ENCODE data around the gene RASGRF1. TPM values are rescaled to one million over a fixed set of nuclear protein-coding genes. Genes with fewer than 3 reads are reported as not detected.

RASGRF1 gene
- total RNA-seq, 2 experiments from 2014 or later, result 0.02 TPM; not detected in 1

DNA sequence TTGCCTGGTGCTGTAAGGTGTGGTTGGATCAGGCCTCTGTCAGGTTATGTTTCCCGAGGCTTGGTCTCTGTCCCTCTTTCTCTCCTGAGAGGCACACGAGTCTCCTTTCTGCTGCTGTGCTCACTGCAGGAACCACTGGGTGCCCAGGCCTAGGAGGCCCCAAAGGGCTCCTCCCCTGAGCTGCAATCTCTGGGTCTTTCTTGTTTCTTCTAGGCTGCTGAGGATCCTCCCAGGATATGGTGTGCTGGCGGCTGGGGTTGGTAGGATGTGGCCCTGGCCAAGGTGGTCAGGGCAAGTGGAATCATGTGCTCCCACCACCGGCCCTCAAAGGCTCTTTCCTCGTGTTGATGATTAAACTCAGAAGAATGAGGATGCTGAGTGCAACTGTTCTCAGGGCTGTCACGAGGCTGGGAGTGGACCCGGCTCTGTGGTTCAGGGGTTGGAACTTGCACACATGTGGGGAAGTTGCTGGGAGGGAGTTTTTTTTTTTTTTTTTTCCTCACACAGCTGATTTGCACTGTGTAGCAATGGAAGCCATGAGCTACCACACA is 102.1 kb downstream of the RASGRF1 start:
- Mint-ChIP-seq H3K27me3 (peaks cover 30% of the 10 kb centered on the region), H3K4me3 (no peak overlapping the region), H3K36me3 (no peaks in the 10 kb centered on the region), H3K4me1 (peaks cover 16% of the 10 kb centered on the region), H3K27ac (no peak overlapping the region), H3K9me3 (ENCODE audit: low read depth) (no peaks in the 10 kb centered on the region)
- DNase-seq, result peak; percentile 72
- peak; percentile 75 for ATAC-seq
- CTCF ChIA-PET, result interaction anchor here (0.9 to 1.6 kb wide), 4 partner anchors 9 to 18 kb away, joined by 3 to 8 read pairs (median 4); no protein-coding TSS in a partner anchor

DNA sequence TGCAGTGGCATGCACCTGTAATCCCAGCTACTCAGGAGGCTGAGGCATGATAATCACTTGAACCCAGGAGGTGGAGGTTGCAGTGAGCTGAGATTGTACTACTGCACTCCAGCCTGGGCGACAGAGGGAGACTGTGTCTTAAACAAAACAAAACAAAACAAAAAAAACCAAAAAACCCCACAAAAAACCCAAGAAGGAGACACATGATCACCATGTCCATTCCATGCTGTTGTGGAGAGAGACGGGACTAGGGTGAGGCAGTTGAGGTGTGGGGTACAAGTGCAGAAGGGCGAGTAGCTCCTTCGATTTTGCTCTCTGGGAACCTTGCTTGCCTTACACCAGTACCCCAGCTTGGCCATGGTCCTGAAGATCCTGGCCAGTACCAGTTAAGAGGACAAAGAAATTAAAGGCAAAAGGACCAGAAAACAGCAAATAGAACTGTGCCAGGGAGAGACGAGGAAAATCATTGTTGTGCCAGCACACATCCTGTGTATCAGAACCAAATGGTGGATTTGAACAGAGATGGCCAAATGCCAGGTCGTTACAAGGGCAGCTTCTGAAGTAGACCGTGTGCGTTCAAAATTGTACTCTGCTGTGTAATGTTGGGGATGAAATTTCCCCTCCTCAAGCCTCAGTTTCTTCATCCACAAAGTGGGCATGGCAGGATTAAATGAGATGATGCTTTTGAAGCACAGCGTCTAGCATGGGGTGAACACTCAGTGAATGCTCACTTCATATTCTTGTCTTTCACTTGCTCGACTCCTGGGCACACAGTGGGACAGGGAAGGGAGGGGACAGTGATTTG is 102.8 kb downstream of the RASGRF1 start:
- H3K27me3 Mint-ChIP-seq, result peaks cover 30% of the 10 kb centered on the region

DNA sequence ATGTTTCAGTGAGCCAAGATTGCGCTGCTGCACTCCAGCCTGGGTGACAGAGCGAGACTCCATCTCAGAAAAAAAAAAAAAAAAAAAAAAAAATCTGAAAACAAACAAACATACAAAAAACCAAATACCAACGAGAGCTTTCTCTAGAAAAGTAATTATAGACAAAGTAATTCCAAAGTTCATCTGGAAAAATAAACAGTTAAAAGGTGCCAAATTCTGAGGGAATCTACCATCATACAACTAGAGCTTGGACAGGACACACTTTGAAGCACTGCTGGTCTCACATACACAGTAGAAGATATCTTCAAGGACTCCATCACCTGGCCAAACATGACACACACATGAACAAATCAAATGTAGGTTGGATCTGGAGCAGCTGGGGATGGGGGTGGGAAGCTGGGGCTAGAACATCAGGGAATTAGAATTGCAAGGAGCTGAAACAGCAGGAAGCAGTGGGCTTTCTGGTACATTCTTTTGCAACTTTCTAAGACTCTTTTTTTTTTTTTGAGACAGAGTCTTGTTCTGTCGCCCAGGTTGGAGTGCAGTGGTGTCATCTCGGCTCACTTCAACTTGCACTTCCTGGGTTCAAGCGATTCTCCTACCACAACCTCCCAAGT is 104.6 kb downstream of the RASGRF1 start:
- H3K4me3 Mint-ChIP-seq, result no peak overlapping the region
- H3K36me3 Mint-ChIP-seq, result no peaks in the 10 kb centered on the region
- peaks cover 28% of the 10 kb centered on the region for H3K27me3 Mint-ChIP-seq
- CTCF ChIA-PET, result interaction anchor here (0.8 to 1.9 kb wide), 2 partner anchors 10 to 21 kb away, joined by 4 to 9 read pairs; no protein-coding TSS in a partner anchor
- H3K9me3 Mint-ChIP-seq (ENCODE audit: low read depth), result no peaks in the 10 kb centered on the region
- H3K4me1 Mint-ChIP-seq, result peaks cover 16% of the 10 kb centered on the region
- H3K27ac Mint-ChIP-seq, result no peak overlapping the region
- DNase-seq (no peak), ATAC-seq (no peak)

More for the DNA sequence above, 102.8 kb downstream of the RASGRF1 start:
- H3K4me1 Mint-ChIP-seq, result peaks cover 16% of the 10 kb centered on the region
- no peaks in the 10 kb centered on the region for H3K9me3 Mint-ChIP-seq (ENCODE audit: low read depth)
- H3K36me3 Mint-ChIP-seq, result no peaks in the 10 kb centered on the region
- H3K27ac Mint-ChIP-seq, result no peak overlapping the region
- ATAC-seq, result no peak
- no peak overlapping the region for H3K4me3 Mint-ChIP-seq
- CTCF ChIA-PET, result interaction anchor here (1.6 kb wide), 1 partner anchor 13 kb away, joined by 4 read pairs; no protein-coding TSS in a partner anchor
- DNase-seq, result no peak

DNA sequence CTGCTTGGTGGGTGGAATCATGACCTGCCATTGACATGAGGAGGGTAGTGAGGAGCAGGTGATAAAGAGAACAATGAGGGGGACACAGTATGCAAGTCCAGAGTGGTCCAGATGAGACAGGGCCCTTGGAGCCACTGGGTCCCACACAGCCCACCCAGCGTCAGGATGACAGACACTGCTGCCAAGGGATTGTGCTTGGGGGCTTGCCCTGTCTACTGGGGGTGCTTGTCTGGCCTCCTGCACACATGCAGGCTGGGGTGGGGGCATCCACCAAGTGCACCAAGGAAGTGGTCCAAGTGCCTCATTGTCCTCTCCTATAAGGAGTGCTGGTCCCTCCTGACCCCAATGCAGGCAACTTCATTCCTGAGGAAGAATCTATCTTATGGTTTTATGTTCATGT is 106.5 kb downstream of the RASGRF1 start:
- DNase-seq (no peak), ATAC-seq (no peak)
- H3K27me3 Mint-ChIP-seq, result peaks cover 19% of the 10 kb centered on the region
- H3K36me3 Mint-ChIP-seq, result no peaks in the 10 kb centered on the region
- H3K4me1 Mint-ChIP-seq, result peaks cover 15% of the 10 kb centered on the region
- H3K9me3 Mint-ChIP-seq (ENCODE audit: low read depth), result no peaks in the 10 kb centered on the region
- H3K27ac Mint-ChIP-seq, result no peak overlapping the region
- no peak overlapping the region for H3K4me3 Mint-ChIP-seq
- CTCF ChIA-PET, result no interaction called here

DNA sequence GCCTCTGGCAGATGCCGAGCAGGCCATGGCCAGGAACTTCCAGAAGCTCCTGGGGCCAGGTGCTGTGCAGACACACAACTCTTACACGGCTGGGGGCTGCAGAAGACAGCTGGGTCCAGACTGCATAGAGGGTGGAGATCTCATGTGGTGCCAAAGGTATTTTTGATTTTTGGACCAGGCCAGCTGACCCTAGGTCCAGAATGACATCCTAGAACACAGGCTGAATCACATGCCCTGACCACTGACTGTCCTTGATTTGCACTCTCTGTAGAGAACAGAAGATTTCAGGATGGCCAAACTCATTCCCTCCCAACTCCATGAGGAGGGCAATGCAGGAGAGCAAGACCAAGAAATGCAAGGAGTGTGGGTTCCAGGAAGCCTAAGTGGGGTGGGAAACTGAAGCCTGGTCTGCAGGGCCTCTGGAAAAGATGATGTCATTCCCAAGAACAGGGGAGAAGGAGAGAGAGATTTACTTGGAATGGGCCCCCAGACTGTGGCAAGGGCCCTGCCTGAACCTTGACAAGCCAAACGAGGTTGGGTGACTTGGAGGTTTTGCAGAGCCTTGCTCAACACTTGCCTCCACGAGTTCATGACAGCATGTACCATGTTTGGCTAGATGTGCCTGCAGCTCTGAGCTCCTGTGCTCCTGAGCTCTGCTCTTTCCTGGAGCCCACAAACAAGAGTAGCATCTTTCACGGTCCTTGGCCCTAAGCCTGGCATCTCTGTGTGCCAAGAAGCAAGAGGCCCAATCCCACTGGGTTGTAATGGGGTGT is 107.2 kb downstream of the RASGRF1 start:
- DNase-seq (no peak), ATAC-seq (no peak)
- no peak overlapping the region for H3K27ac Mint-ChIP-seq
- H3K9me3 Mint-ChIP-seq (ENCODE audit: low read depth), result no peaks in the 10 kb centered on the region
- H3K4me1 Mint-ChIP-seq, result peaks cover 8% of the 10 kb centered on the region
- CTCF ChIA-PET, result interaction anchor here (3.2 kb wide), 1 partner anchor 23 kb away, joined by 8 read pairs; no protein-coding TSS in a partner anchor
- H3K27me3 Mint-ChIP-seq, result peaks cover 17% of the 10 kb centered on the region
- no peak overlapping the region for H3K4me3 Mint-ChIP-seq
- H3K36me3 Mint-ChIP-seq, result no peaks in the 10 kb centered on the region

DNA sequence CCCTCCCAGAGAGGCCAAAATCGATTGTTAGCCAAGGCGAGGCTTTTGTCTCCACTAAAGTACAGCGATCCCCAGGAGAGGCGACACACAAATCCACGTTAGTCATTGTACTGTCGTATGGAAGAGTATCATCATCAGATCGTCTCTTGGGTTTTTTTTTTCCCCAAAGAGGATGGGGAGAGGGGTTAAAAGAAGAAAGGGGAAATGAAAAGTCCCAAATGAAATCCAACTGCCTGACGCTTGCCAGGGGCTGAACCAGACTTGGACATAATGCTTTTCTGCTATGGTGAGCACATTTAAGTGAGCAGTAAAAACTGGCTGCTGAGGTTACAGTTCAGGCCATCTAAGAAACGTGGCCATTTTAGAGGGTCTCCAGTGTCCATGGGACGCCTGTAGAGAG is 107.8 kb downstream of the RASGRF1 start:
- Mint-ChIP-seq H3K27ac (no peak overlapping the region), H3K27me3 (peaks cover 12% of the 10 kb centered on the region), H3K4me3 (no peak overlapping the region), H3K36me3 (no peaks in the 10 kb centered on the region), H3K4me1 (peaks cover 4% of the 10 kb centered on the region), H3K9me3 (ENCODE audit: low read depth) (no peaks in the 10 kb centered on the region)
- CTCF ChIA-PET, result interaction anchor here (3.2 kb wide), 1 partner anchor 24 kb away, joined by 8 read pairs; no protein-coding TSS in a partner anchor
- DNase-seq, result no peak
- ATAC-seq, result no peak

DNA sequence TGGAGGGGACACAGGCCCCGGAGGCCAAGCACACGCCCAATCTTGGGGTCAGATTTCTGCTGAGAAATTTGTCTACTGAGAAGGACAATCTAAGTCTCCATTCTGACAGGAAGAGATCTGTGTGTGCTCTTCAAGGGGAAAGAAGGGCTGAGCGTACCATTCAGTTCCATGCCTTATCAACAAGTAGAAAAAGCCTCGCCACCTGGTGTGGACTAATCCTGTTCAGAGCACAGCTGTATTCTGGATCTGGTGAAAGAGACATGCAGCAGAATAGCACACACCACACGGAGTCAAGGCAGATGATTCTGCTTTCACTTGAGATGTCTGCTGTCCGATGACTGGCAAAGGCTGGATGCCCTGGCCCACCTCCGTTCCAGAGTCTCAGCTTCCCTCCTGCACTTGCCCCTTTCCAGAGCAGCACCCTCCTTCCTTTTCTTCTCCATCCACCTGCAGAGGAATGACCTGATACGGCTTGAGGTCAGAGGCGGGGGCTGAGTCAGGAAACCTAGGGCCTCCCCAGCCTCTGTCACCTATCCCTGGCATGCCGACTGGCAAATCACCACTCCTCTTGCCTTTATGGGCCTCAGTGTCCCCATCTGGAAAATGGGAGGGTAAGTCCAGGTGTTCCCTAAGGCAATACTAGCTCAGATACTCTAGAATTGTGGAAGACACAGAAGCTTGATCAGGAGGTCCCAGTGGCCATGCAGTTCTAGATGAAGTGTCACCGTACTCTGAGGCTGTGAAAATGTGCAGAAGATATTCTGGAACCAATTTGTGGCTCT is 108.9 kb downstream of the RASGRF1 start:
- H3K36me3 Mint-ChIP-seq, result no peaks in the 10 kb centered on the region
- peaks cover 11% of the 10 kb centered on the region for H3K4me1 Mint-ChIP-seq

DNA sequence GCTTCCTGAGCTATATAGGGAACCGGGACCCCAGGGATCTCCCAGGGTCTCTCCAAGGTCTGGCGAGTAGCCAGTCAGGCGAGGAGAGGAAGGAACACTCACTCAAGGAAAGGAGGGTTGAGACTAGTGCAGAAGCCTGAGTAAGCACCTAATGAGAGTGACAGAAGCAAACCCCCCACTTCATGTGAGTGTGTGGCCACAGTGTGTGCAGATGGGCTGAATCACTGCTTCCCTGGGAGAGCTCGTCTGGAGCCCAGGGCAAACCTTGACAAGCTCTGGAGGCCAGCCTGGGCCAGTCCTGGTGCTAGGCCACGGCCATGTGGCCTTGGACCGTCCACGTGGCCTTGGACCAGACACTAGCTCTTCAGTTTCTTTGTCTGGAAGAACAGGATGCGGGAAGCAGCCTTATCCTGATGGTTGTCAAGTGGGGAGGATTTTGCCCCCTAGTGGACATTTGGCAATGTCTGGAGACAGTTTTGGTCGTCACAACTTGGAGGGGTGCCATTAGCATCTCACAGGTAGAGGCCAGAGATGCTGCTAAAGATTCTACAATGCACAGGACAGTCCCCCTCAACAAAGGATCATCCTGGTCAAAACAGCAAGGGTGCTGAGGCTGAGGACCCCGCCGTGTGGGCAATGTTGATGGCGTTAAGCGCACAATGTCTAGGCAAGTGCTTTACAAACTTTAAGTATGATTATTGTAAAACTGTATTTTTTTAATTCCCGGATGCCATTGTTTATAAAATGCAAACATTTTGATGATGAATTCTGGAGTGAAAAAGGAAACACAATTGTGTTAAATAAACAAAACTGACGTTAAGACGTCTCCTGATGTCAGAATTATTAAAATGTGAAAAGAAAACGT is 110.9 kb downstream of the RASGRF1 start:
- H3K27me3 Mint-ChIP-seq, result peaks cover 2% of the 10 kb centered on the region
- H3K4me1 Mint-ChIP-seq, result peaks cover 11% of the 10 kb centered on the region
- no peak overlapping the region for H3K27ac Mint-ChIP-seq
- DNase-seq, result no peak
- no peak overlapping the region for H3K4me3 Mint-ChIP-seq
- peak; percentile 61 for ATAC-seq
- no peaks in the 10 kb centered on the region for H3K36me3 Mint-ChIP-seq
- CTCF ChIA-PET, result interaction anchor here (0.7 to 3.2 kb wide), 14 partner anchors 9 to 150 kb away, joined by 3 to 10 read pairs (median 6); no protein-coding TSS in a partner anchor
- no peaks in the 10 kb centered on the region for H3K9me3 Mint-ChIP-seq (ENCODE audit: low read depth)

More for the DNA sequence above, 108.9 kb downstream of the RASGRF1 start:
- Mint-ChIP-seq H3K9me3 (ENCODE audit: low read depth) (no peaks in the 10 kb centered on the region), H3K27ac (no peak overlapping the region), H3K27me3 (peaks cover 8% of the 10 kb centered on the region), H3K4me3 (no peak overlapping the region)
- no peak for DNase-seq
- CTCF ChIA-PET, result interaction anchor here (0.6 to 3.2 kb wide), 2 partner anchors 11 to 25 kb away, joined by 4 to 8 read pairs; no protein-coding TSS in a partner anchor
- ATAC-seq, result no peak

DNA sequence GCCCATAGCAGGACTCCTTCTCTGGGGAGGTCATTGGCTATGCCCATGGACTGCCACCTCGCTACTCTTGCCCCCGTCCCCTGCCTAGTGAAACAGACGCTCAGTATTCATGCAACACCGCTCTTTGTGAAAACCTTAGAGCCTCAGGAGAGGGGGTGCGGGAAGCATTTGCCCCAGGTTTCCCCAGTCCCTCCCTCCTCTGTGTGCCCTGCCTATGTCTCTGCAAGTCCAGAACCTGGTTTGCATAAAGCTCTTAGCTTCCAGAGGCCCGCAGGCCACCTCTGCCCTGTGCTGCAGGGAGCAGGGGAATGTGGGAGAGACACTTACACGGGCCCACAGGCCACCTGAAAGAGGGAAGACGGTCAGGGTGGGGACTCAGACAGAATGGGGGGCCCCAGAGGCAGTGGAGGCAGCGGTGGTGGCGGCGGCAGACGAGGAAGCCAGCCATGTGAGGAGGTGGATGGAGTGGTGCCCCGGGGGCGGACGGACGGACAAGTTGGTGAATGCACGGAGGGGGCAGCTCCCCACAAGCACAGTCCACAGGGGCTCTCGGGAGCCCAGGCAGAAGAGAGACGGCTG is 111.9 kb downstream of the RASGRF1 start:
- no peaks in the 10 kb centered on the region for H3K36me3 Mint-ChIP-seq
- CTCF ChIA-PET, result interaction anchor here (1.0 to 2.5 kb wide), 6 partner anchors 28 to 206 kb away, joined by 3 to 10 read pairs (median 6); no protein-coding TSS in a partner anchor
- ATAC-seq (no peak), DNase-seq (no peak)
- H3K27me3 Mint-ChIP-seq, result peaks cover 2% of the 10 kb centered on the region
- no peaks in the 10 kb centered on the region for H3K9me3 Mint-ChIP-seq (ENCODE audit: low read depth)
- peaks cover 11% of the 10 kb centered on the region for H3K4me1 Mint-ChIP-seq
- no peak overlapping the region for H3K4me3 Mint-ChIP-seq
- H3K27ac Mint-ChIP-seq, result no peak overlapping the region

DNA sequence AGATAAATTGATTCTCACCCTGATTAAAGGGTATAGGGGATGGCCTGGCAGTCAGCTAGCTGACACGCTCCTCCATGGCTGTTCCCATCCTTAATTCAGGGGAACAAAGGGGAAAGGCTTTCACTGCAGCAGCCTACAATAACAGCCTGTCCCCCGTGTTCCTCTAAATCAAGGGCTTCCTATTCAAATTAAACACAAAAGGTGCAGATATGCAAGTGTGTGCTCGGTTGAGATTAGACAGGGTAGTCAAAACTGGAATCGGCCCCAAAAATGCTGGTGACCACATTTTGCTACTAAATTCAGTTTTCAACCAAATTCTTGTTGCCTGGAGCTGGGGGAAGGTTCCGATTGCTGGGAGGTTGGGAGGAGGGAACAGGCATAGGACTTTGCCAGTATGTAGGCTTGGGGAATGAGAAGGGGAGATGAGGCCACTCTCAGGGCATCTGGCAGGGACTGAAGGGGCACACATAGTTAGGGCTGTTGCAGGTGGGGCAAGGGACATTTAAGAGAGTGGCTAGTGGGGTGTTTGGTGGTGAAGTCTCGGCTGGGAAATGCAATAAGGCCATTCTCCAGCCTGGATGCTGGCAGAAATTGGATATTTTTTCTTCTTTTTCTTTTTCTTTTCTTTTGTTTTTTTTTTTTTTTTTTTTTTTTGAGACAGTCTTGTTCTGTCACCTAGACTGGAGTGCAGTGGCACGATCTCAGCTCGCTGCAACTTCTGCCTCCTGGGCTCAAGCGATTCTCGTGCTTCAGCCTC is 112.8 kb downstream of the RASGRF1 start:
- DNase-seq, result no peak
- CTCF ChIA-PET, result interaction anchor here (0.9 to 2.5 kb wide), 6 partner anchors 29 to 207 kb away, joined by 3 to 10 read pairs (median 6); no protein-coding TSS in a partner anchor
- peaks cover 11% of the 10 kb centered on the region for H3K4me1 Mint-ChIP-seq
- H3K27me3 Mint-ChIP-seq, result peaks cover 2% of the 10 kb centered on the region
- H3K27ac Mint-ChIP-seq, result no peak overlapping the region
- ATAC-seq, result no peak
- H3K36me3 Mint-ChIP-seq, result no peaks in the 10 kb centered on the region
- H3K4me3 Mint-ChIP-seq, result no peak overlapping the region
- H3K9me3 Mint-ChIP-seq (ENCODE audit: low read depth), result no peaks in the 10 kb centered on the region

Data from activated CD8-positive, alpha-beta memory T cell treated with anti-CD3 and anti-CD28 coated beads, Interleukin-2, amount 10 ng/mL, durations not matched to agents 7 days and 5 days (primary cell).